GM23248 (cell line): ENCODE measurements around the gene ST6GALNAC4. TPM values are rescaled to one million over a fixed set of nuclear protein-coding genes. Genes with fewer than 3 reads are reported as not detected.

Experiments
- DNase-seq: peaks from one replicate; pipeline ENCODE4 v3.0.0-alpha.2; 2015
- H2AFZ ChIP-seq: fragments of 200-600 bp; sonication (generic); 2 replicates; pipeline ENCODE4 v1.6.1; 2016; ENCODE audit warnings: antibody characterized with exemption
- H3F3A ChIP-seq: fragments of 200-600 bp; sonication (generic); 2 replicates; pipeline ENCODE4 v1.6.1; 2016; ENCODE audit warnings: mild to moderate bottlenecking, antibody characterized with exemption, mixed run types; ENCODE audit not compliant: insufficient read depth
- H3K27ac ChIP-seq: fragments of 200-600 bp; sonication (generic); 2 replicates; pipeline ENCODE4 v1.5.1; 2016; ENCODE audit warnings: mild to moderate bottlenecking
- H3K27me3 ChIP-seq: fragments of 200-600 bp; sonication (generic); replicated peaks from 2 replicates; pipeline ENCODE4 v1.6.1; 2016; ENCODE audit warnings: mild to moderate bottlenecking; ENCODE audit not compliant: insufficient read depth
- H3K36me3 ChIP-seq: fragments of 200-600 bp; sonication (generic); 2 replicates; pipeline ENCODE4 v1.6.1; 2016; ENCODE audit warnings: low read depth, mild to moderate bottlenecking
- H3K4me1 ChIP-seq: fragments of 200-600 bp; sonication (generic); 2 replicates; pipeline ENCODE4 v1.6.1; 2016; ENCODE audit warnings: mild to moderate bottlenecking; ENCODE audit not compliant: insufficient read depth
- H3K4me2 ChIP-seq: fragments of 200-600 bp; sonication (generic); one replicate; pipeline ENCODE4 v1.6.1; 2016; ENCODE audit warnings: mild to moderate bottlenecking; ENCODE audit not compliant: unreplicated experiment
- H3K4me3 ChIP-seq: fragments of 200-600 bp; sonication (generic); 2 replicates; pipeline ENCODE4 v1.5.1; 2016; ENCODE audit warnings: mild to moderate bottlenecking
- H3K79me2 ChIP-seq: fragments of 200-600 bp; sonication (generic); 2 replicates; pipeline ENCODE4 v1.6.1; 2016; ENCODE audit warnings: mild to moderate bottlenecking; ENCODE audit not compliant: insufficient read depth
- H3K9ac ChIP-seq: fragments of 200-600 bp; sonication (generic); 2 replicates; pipeline ENCODE4 v1.6.1; 2016; ENCODE audit warnings: mild to moderate bottlenecking
- H3K9me2 ChIP-seq: fragments of 200-600 bp; sonication (generic); 2 replicates; pipeline ENCODE4 v1.6.1; 2016; ENCODE audit warnings: mixed run types, mild to moderate bottlenecking, moderate library complexity; ENCODE audit not compliant: insufficient read depth
- H3K9me3 ChIP-seq: fragments of 200-600 bp; sonication (generic); one replicate; pipeline ENCODE4 v1.6.1; 2017; ENCODE audit warnings: low read depth
- H4K20me1 ChIP-seq: fragments of 200-600 bp; sonication (generic); 2 replicates; pipeline ENCODE4 v1.6.0; 2016; ENCODE audit not compliant: insufficient read depth
- EZH2 ChIP-seq: fragments of 200-600 bp; sonication (generic); IDR thresholded peaks from 2 replicates; pipeline ENCODE4 v1.6.1; 2018; ENCODE audit warnings: antibody characterized with exemption, mild to moderate bottlenecking; ENCODE audit not compliant: insufficient read depth, poor library complexity, severe bottlenecking
- EZH2phosphoT487 ChIP-seq: fragments of 200-600 bp; sonication (generic); IDR thresholded peaks from 2 replicates; pipeline ENCODE4 v1.6.1; 2018; ENCODE audit warnings: antibody characterized with exemption, moderate library complexity, mild to moderate bottlenecking, low read depth; ENCODE audit not compliant: insufficient read depth
- WGBS, 2 experiments: methylation state at CpG; one replicate each; pipeline ENCODE4 v1.1.6; 2015 to 2017; ENCODE audit warnings: low lambda C conversion rate in 2 of 2, low coverage in 1 of 2; ENCODE audit errors: missing lambda C conversion rate in 2 of 2; 5-methylcytosine and 5-hydroxymethylcytosine counted together
- in situ Hi-C: fragments of 300-500 bp; cut with MboI; formaldehyde crosslinking; loops from 2 replicates; pipeline ENCODE4 v1.15.0; 2020
- polyA plus RNA-seq: library from polyadenylated mRNA; unstranded; fragments of >200 nt; fragmentation: Nextera tagmentation; extraction: Ambion mirVana; gene quantifications from 2 replicates; pipeline ENCODE4 v1.2.1, GENCODE V29; 2016
- total RNA-seq: library from RNA; depleted of rRNA; stranded (reverse); fragments of >200 nt; shearing (Covaris generic); gene quantifications from 2 replicates; pipeline ENCODE4 v1.2.3, GENCODE V29; 2014; rRNA removed

The ST6GALNAC4 gene, protein sequence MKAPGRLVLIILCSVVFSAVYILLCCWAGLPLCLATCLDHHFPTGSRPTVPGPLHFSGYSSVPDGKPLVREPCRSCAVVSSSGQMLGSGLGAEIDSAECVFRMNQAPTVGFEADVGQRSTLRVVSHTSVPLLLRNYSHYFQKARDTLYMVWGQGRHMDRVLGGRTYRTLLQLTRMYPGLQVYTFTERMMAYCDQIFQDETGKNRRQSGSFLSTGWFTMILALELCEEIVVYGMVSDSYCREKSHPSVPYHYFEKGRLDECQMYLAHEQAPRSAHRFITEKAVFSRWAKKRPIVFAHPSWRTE
- total RNA-seq: 45.5 and 61.0 TPM in 2 replicates
- polyA plus RNA-seq: 33.7 and 40.1 TPM in 2 replicates

DNA sequence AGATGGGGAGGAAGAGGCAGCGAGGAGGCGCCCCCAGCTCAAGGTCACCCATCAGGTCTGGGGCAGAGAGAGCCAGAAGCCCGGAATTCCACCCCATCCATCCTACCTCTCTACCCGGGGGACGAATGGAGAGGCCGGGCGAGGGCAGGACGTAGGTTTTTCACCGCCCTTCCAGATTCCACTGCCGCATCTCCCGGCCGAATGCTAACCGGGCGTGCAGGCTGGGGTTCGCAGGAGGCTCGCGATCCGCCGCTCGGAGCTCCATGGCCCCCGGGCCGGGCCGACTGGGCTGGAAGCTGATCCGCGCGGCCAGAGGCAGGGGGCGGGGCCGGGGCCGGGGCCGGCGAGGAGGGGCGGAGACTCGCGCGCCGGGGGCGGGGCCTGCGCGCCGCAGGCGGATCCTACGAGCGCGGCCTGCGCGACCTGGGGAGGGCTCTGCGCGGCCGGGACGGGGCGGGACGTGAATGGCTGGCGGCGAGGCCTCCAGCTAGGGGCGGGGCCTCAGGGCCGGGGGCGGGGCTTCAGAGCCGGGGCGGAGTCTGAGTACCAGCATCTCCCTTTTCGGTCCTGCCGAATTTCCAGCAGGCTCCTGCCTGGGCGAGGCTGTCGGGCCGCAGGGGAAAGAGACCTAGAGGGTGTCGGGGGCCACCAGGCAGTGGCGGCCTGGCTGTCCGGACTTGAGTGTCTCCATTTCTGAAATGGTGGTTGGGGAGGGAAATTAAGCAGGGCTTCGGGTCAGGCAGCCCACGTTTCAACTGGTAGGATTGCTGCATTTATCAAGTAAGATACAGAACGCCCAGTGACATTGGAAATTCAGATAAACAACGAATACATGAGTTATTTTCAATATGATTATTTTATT is at the start of gene ST6GALNAC4:
ST6GALNAC4 (minus strand) TSS at position 322 of the 862 bp plus-strand sequence. CDS start 622 bp downstream, outside the sequence.
- peaks cover 36% of the 10 kb centered on the region for H3K4me1 ChIP-seq
- peak within 1 kb of the TSS; percentile 76 for H3K4me3 ChIP-seq
- in situ Hi-C loops: no loop called here
- no peak for TF ChIP-seq EZH2phosphoT487
- TF ChIP-seq EZH2: no peak
- H3K27ac ChIP-seq: peak within 1 kb of the TSS; percentile 94
- H3K9me2 ChIP-seq: no peaks in the 10 kb centered on the region
- H3K9me3 ChIP-seq: no peaks in the 10 kb centered on the region
- H4K20me1 ChIP-seq: no peaks in the 10 kb centered on the region
- no peaks in the 10 kb centered on the region for H3K36me3 ChIP-seq
- peaks cover 27% of the 10 kb centered on the region for H3F3A ChIP-seq
- WGBS, 2 experiments: 2 to 3% methylated on average over 46 to 53 of the region's 71 CpGs
- H3K4me2 ChIP-seq: peak within 1 kb of the TSS; percentile 85
- H3K9ac ChIP-seq: peak within 1 kb of the TSS; percentile 83
- H3K79me2 ChIP-seq: peaks cover 22% of the 10 kb centered on the region
- DNase-seq: peak; percentile 98
- no peaks in the 10 kb centered on the region for H3K27me3 ChIP-seq
- peak within 1 kb of the TSS; percentile 75 for H2AFZ ChIP-seq

DNA sequence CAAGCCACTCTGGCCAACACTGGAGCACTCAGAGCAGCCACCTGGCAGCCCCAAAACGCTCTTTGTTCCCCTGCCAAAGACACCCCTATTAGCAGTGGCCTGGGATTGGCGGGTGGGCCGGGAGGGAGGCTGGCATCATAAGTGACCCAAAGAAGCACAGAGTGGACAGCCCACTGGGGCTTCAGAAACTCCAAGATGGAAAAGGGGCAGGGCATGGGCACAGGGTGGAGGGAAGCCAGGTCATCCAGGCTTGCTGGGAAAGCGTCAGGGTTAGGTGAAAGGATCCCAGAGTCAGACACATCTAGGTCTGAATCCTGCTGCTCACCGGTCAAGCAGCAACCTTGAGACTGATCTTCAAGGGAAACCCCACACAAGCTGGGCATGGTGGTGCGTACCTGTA is 49.1 kb upstream of the ST6GALNAC4 start:
- Histone ChIP-seq H3K27ac (peak overlapping the region; percentile 99), H3K4me3 (peak overlapping the region; percentile 14; the same call in 1 of the 2 replicates), H2AFZ (peak overlapping the region; percentile 27; the same call in 1 of the 2 replicates), H3K9me3 (no peaks in the 10 kb centered on the region), H3F3A (peaks cover 25% of the 10 kb centered on the region), H3K9ac (peak overlapping the region; percentile 91), H3K4me2 (peak overlapping the region; percentile 40), H3K4me1 (peaks cover 54% of the 10 kb centered on the region), H3K9me2 (no peaks in the 10 kb centered on the region), H3K36me3 (no peaks in the 10 kb centered on the region), H4K20me1 (no peaks in the 10 kb centered on the region), H3K79me2 (peaks cover 82% of the 10 kb centered on the region), H3K27me3 (no peaks in the 10 kb centered on the region)
- in situ Hi-C loops: no loop called here
- WGBS, 2 experiments: 23 to 28% methylated on average over 6 of the region's 6 CpGs
- no peak for TF ChIP-seq EZH2
- TF ChIP-seq EZH2phosphoT487: no peak
- peak; percentile 58 for DNase-seq

DNA sequence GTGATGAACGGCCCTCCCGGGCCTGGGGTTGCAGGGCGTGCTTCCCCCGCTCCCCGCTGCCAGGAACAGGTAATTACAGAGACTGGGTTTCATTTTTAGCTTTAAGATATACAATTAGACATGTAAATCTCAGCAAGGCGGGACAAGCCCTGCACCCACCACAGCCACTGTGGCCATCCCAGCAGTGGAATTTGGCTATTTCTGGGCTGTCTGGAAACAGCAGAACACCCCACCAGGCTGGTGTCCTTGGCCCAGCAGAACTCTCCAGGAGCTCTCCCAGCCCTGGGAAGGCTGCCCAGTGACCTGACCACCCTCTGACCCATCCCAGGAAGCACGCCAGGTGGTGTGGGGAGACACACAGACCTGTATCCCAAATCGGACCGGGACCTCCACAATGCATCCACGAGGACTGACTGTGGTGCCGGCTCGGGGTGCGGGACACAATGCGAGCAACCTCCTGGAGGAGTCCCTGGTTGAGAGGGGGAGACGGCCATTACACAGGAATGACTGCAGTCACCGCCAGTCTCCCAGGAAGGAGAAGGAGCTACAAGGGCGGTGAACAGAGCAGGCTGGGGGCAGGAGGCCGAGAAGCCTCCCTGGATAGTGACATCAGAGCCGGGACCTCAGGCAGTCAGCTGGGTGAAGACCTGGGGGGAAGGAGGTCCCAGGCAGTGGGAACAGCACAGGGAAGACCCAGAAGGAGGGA is 46.7 kb upstream of the ST6GALNAC4 start:
- H3K9ac ChIP-seq: 0 out of 2 replicates have a peak overlapping the region, but pooled peaks have one; percentile 5
- no peak overlapping the region for H3K4me3 ChIP-seq
- no peaks in the 10 kb centered on the region for H3K27me3 ChIP-seq
- no peak for DNase-seq
- H3K27ac ChIP-seq: no peak overlapping the region
- H3K4me1 ChIP-seq: peaks cover 41% of the 10 kb centered on the region
- H3K36me3 ChIP-seq: no peaks in the 10 kb centered on the region
- H4K20me1 ChIP-seq: no peaks in the 10 kb centered on the region; the same call in 1 of the 2 replicates
- H3K9me2 ChIP-seq: no peaks in the 10 kb centered on the region
- no peak overlapping the region for H3K4me2 ChIP-seq
- peaks cover 16% of the 10 kb centered on the region; the same call in 1 of the 2 replicates for H3F3A ChIP-seq
- TF ChIP-seq EZH2phosphoT487 (no peak), EZH2 (no peak)
- in situ Hi-C loops: no loop called here
- peaks cover 84% of the 10 kb centered on the region for H3K79me2 ChIP-seq
- no peak overlapping the region for H2AFZ ChIP-seq
- no peaks in the 10 kb centered on the region for H3K9me3 ChIP-seq
- WGBS, 2 experiments: 77 to 78% methylated on average over 19 of the region's 19 CpGs

DNA sequence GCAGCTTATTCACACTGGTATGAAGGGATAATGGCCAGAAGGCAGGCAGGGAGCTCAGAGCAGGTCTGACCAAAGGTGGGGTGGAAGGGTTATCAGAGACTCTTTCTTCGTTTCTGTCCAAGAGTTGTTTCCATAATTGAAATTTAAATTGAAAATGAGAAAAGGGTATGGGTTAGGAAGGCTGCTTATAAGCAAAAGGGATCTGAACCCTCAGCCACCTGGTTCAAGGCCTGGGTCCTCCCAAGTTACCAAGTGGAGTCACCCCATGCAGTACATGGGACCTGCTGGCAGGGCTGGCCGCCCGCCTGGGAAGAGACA is 46.2 kb upstream of the ST6GALNAC4 start:
- 79 to 81% methylated on average over 3 of the region's 3 CpGs for WGBS, 2 experiments
- Histone ChIP-seq H3K9ac (0 out of 2 replicates have a peak overlapping the region, but pooled peaks have one; percentile 5), H3K36me3 (no peaks in the 10 kb centered on the region), H3K4me1 (peaks cover 36% of the 10 kb centered on the region), H2AFZ (no peak overlapping the region), H3K27me3 (no peaks in the 10 kb centered on the region), H3K4me3 (no peak overlapping the region), H4K20me1 (no peaks in the 10 kb centered on the region; the same call in 1 of the 2 replicates), H3K9me2 (no peaks in the 10 kb centered on the region), H3K4me2 (no peak overlapping the region), H3F3A (0 out of 2 replicates have a peak, but pooled peaks cover 11% of the 10 kb centered on the region), H3K9me3 (no peaks in the 10 kb centered on the region), H3K27ac (no peak overlapping the region), H3K79me2 (peaks cover 83% of the 10 kb centered on the region)
- in situ Hi-C loops: no loop called here
- TF ChIP-seq EZH2phosphoT487 (no peak), EZH2 (no peak)
- no peak for DNase-seq
